G401.6 (cell line): ENCODE measurements around the gene STAM2.
"Not testable (repeated sequence)": the region's sequence is repeated elsewhere in the genome, so short reads cannot be mapped to it uniquely, and the experiment has no call there.

Experiments used
- FAIRE-seq: peaks from 2 replicates; lab custom pipeline; 2012; peaks lifted over from hg19 to GRCh38; lab: Jason Lieb, UNC

The STAM2 gene

GRCh38 chr2:152106464-152106863 is 69.1 kb downstream of the STAM2 start:
- no peak for FAIRE-seq

- FAIRE-seq = no peak
Observed at GRCh38 chr2:152103271-152103670, 72.3 kb downstream of the STAM2 start.

- FAIRE-seq = no peak
Observed at GRCh38 chr2:152100961-152101360, 74.6 kb downstream of the STAM2 start.

- no peak for FAIRE-seq
Observed at GRCh38 chr2:152099367-152100050, 76.1 kb downstream of the STAM2 start.

- FAIRE-seq = no peak
Observed at GRCh38 chr2:152098496-152099366, 76.8 kb downstream of the STAM2 start, which contains the start of gene CACNB4. Gene CACNB4 (minus strand): TSS chr2:152099044.

GRCh38 chr2:152097801-152098495 is 77.6 kb downstream of the STAM2 start:
- FAIRE-seq = no peak

- no peak for FAIRE-seq
Observed at GRCh38 chr2:152097290-152097800, 78.2 kb downstream of the STAM2 start.

- no peak for FAIRE-seq
Observed at GRCh38 chr2:152095146-152095545, 80.4 kb downstream of the STAM2 start.

- no peak for FAIRE-seq
Observed at GRCh38 chr2:152094014-152094413, 81.5 kb downstream of the STAM2 start.

- FAIRE-seq = no peak
Observed at GRCh38 chr2:152093464-152093863, 82.1 kb downstream of the STAM2 start.

GRCh38 chr2:152092095-152092494 is 83.5 kb downstream of the STAM2 start:
- FAIRE-seq = no peak

GRCh38 chr2:152090726-152091125 is 84.8 kb downstream of the STAM2 start:
- FAIRE-seq = not testable (repeated sequence)

GRCh38 chr2:152089238-152089637 is 86.3 kb downstream of the STAM2 start:
- no peak for FAIRE-seq

GRCh38 chr2:152088006-152088405 is 87.6 kb downstream of the STAM2 start:
- no peak for FAIRE-seq

- FAIRE-seq = no peak
Observed at GRCh38 chr2:152086231-152086630, 89.3 kb downstream of the STAM2 start.

GRCh38 chr2:152084076-152084475 is 91.5 kb downstream of the STAM2 start:
- FAIRE-seq = no peak

- FAIRE-seq = no peak
Observed at GRCh38 chr2:152083202-152083875, 92.2 kb downstream of the STAM2 start.

- no peak for FAIRE-seq
Observed at GRCh38 chr2:152078662-152079061, 96.9 kb downstream of the STAM2 start.

- no peak for FAIRE-seq
Observed at GRCh38 chr2:152078023-152078422, 97.5 kb downstream of the STAM2 start.

GRCh38 chr2:152075461-152076050 is 100.0 kb downstream of the STAM2 start:
- no peak for FAIRE-seq

GRCh38 chr2:152072011-152072410 is 103.6 kb downstream of the STAM2 start:
- FAIRE-seq = no peak

- FAIRE-seq = no peak
Observed at GRCh38 chr2:152071518-152071917, 104.0 kb downstream of the STAM2 start.
